Anterior cingulate cortex (tissue), 58 donors: ENCODE measurements around the gene AGMO.

Experiments
- DNase-seq, 58 donors: peaks; one replicate each; lab custom pipeline; 2025; lab: John Stamatoyannopoulos, UW

Gene AGMO

DNA sequence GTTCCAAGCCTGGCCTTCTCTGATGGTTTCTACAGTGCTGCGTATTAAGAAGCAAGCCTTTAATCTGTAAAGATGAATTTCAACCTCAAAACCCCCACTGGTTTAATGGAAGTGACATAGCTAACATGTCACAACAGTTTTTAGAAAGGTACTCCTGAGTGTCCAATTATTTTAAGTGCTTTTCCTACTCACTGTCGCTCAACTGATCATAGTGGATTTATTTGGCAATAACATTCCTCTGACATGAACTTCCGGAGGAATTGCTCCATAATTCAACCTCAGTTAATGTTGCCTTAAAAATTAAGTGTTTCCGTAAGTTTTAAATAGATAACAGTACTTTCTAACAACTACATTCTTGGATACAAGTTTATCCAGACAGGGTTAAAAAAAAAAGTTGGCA lies 57.5 kb downstream of the AGMO start:
- no peak for DNase-seq

DNA sequence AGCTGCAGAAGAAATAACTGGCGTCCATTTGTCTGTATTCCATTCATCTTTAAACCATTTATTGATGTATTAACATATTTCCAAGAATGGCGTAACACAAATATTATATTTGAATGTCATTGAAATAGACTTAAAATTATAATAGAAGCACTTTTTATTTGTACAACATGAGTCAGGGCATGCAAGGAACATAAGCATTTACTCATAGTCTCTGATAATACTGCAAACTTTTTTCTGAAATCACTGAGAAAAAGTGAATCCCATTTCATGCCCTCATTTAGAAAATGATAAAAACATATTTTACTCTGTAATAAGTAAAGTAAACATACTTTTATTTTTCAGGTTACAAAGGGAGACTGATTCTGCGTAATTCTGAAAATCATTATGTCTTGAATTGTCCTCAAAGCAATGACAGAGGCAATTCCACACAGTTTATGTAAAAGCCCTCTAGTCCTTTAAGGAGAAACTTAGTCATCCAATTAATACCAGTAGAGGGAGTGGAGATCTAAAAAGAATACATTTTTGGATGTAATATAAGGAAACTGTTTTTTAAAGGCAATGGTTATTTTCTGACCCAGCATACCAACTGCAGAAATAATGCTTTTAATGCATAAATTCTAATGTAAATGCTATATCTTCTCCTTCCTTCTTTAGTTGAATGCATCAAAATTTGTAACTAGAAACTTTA lies 58.1 kb downstream of the AGMO start:
- DNase-seq: no peak

DNA sequence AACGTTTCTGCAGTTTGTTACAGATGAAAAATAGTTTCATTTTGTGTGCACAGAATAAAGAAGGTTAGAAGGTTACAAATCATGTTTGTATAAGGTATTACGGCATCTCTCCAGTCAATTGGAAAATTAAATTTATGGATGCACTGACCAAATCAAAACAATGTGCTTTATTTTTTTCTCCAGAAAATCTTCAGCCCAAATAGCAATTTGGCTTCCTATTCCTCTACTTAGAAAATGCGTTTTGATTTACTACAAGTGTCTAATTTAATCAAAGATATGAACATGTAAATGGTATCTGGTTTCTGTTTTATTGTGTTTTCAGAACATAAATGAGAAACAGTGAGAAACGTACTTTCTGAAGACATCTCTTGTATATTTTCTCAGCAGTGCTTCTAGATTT lies 63.4 kb downstream of the AGMO start:
- no peak for DNase-seq

DNA sequence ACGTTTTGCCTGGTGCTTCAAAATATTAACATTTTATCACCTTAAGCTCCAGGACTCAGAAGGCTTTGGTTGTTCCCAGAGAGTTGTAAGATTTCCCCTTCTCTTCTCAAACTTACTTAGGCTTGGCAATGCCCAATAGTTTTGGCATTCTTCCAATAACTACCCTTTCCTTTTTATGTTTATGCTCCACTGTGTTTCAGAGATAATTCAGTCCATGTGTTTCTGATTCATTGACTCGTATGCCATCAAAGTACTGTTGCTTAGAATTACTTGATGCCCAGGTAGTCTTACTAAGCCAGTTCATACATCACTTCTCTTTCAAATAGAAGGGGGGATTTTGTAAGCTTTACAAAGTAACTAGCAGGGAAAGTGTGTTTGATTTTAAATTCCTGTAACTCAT lies 66.6 kb downstream of the AGMO start:
- no peak for DNase-seq

DNA sequence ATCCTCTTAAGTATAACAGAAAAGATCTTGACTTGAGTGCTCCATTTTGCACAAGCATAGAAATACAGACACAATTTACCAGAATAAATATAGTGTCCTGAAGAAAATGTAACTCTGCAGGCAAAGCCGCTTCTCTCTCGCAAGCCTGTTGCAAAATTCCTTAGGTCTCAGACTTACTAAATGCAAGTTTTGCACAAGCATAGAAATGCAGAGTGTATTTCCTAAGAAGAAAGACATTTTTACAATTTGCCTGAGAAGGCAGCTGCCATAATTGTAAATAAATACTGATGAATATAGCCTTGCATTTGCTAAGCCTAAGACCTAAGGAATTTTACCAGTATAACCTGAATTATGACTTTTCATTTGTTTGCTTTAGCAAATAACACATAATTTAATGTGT lies 67.1 kb downstream of the AGMO start:
- DNase-seq: no peak

DNA sequence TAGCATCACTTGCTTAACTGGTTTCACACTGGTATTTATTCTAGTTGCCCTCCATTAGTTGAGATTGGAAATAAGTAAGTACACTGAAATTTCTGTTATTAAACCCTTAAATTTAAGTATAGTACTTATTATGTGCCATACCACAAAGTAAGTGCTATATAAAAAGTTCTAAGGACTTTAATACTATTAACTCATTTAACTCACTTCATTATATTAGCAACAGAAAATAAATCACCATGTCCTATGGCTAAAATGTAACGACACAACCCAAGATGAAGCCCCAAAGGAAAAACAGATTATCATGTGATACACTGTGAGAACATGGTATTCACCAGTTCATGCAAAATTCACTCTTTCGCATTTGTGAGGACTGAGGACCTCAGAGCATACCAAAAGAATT lies 70.5 kb downstream of the AGMO start:
- no peak for DNase-seq

DNA sequence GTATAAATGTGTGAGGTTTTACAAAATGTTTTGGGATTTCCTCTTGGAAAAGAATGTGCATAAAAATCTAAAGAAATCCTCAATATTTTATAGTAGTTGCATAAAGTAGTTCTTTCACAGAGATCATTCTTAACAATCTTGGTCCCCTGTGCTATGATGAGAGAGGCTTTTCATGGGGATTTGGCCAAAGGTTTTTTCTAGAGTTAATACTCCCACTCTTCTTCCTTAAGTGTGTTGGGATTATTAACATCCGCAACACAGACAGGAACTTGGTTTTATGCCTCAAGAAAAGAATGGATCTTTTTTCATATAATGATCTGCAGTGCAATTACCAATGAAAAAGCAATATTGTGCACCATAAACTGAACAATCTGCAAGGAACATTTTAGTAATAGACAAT lies 71.5 kb downstream of the AGMO start:
- DNase-seq: no peak

DNA sequence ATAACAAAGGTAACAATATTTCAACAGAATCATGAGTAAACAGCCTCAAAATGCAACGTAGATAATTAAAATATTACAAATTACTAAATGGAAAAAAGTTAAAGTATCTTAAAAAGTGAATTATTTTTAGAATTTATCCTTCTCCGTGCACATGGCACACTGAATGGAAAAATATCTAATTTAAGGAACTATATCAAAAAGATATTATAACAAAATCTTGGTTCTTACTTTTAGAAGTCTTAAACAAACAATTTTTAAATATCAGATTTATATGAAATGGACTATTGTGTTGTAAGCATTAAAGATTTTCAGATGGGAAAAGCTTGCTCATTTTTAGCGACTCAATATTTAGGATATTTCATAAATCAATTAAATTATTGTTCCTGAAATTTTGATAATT lies 72.0 kb downstream of the AGMO start:
- DNase-seq: no peak

DNA sequence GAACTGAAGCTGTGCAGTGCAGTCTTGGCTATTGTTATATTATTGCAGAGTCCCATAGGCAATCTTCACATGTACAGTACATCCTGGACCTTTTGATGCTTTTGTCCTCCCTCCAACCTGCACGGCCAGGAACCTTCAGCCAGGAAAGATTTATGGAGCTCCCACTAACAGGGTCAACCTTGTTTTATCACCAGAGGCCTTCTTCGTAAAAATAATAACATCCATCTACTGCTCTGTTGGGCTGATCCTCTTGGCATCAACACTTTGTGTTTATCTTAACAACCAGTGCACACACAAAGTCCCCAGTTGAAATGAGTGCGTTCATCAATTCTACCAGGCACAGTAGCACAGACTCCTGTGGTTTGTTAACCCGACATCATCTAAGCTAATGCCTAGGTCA lies 72.4 kb downstream of the AGMO start:
- no peak for DNase-seq

DNA sequence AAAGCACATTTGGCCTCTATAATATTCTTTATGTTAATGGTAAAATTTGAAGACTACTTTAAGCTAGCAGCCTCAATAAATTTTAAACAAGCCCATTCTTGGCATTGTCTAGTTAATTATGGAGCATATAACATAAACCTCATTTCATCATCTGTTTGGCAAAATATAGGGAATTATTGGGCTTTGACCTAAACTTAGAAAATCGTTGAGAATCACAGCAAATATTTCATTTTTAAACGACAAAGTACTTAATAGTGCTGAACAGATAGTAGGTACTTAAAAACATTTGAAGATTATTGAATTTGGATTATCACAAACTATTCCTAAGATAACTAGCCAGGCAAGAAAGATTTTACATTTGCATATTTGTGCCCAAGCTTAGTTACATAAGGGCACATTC lies 73.4 kb downstream of the AGMO start:
- DNase-seq: no peak

DNA sequence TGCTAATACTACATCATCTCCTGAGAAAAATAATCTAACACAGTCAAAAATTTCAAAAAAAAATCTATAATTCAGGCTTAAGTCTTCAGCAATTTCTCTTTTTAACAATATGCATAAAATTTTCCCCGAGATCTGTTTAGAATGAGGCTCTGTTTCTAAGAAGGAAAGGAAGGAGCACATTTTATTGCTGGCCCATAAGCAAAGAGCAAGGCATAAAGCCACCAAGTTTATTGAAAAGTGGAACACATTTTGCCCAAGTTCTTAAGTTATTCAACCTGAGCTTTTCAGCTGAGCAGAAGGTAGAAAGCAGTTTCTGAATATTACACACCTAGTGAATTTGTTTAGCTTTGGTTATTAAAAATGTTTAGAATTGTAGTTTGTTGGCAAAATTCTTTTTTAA lies 73.9 kb downstream of the AGMO start:
- no peak for DNase-seq

DNA sequence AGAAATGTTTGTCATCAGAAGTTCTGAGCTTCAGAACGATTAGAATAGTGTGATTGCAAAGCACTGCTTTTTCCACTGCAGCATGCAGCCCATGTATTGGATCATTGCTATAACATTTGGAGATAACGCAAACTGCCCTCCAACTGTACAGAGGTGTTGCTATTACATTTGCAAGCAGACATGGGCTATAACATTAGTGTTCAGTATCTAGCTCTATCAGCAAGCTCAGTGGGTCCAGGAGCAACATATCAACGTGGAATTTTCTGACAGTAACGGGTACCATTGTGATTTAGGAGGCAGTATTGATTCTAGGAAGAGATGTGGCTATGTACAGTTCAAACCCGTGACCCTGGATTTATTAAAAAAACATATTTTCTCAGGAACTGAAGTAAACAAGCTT lies 75.8 kb downstream of the AGMO start:
- no peak for DNase-seq

DNA sequence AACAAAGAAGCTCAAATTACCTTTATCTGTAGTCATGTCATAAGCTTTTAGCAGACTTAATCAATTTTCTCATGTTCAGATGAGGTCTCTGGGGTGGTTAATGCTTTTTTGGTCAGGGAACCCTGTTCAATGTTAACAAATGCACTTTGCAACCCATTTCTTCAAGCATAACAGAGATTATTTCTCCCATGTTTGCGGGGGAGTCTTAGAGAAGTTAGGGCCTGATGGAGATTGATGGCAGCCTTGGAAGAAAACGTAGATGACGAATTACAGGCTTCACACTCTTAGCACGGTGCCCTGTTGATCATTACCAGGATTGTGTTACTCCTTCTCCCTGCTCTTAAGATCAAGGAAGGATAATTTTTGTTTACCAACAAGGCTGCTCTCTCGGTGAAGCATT lies 76.4 kb downstream of the AGMO start:
- DNase-seq: no peak

DNA sequence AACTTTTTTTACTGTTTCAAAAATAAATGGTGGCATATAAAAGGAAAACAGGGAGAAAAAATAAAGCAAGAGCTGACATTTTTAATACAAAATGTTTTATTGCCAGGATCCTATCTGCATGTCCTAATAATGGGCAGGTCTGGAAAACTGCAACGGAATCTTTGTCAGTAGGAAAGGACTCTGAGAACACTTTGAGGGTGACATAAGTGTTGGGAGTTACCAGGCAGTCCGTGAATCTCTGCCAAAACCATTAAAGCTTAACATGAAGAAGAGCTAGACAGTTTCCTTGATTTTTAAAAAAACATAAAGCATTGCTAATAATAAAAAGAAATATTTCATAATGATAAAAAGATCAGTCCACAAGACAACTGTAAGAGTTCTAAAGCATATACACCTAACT lies 80.7 kb downstream of the AGMO start:
- DNase-seq: no peak

DNA sequence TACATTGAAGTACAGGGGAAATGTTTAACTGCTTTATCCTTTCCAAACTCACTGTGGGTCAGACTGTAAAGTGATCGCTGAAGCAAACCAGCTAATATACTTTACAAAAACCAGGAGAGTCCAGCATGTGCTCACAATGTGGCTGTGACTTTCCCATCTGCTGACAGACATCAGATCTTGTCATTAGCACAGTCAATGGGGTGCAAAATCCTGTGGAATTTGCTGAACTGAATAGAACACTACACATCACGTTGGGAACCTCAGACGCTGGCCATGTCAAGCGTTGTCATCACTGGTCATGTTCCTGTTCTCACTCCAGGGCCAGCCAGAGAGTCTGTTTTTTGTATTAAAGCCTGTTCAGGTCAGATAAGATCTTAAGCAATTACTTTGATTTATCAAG lies 83.4 kb downstream of the AGMO start:
- no peak for DNase-seq

DNA sequence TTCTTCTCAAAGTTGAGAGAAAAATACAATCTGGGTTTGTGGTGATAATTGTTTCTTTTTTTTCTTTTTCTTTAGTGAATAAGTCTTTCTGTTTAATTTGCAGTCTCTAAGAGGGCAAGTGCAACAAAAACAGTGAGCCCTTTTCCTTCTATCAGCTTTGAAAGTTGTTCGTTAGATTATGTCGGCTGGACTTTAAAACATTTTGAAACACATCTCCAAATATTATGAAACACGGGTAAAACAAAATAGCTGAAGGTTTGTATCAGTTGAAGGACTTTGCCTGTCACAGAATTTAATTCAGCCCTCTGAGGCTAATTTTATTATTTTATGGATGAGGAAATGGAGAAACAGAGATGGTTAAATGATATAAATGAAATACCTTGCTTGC lies 85.3 kb downstream of the AGMO start:
- no peak for DNase-seq

DNA sequence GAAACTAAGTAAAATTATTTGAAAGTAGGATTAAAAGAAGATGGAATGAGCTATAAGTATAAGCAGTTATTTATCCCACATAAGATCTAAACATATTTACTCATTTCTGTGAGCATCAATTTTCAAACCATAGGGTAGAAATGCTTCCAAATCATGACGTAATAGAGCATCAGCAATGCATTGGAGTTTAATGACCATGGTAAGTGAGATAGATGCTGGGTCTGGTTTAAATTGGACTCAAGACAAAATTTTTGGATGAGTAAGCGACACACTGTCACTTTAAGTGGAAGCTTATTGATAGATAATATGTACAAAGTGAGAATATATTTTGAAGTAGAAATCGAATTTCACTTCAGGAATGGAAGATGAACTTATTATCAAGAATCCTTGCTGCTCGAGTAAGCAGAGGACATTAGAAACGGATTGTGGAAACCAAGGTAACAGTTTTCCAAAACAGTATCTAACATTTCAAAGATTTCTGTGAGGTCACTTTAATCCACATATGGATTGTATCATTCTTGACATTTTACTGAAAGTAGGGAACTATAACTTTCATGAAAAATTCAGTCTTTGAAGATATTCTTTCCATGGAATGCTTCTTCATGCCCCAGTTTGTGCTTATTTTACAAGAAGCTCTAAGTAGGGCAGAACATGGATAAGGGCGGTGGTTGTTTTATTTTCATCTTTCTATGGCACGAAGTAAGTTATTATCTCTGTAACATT lies 85.8 kb downstream of the AGMO start:
- no peak for DNase-seq

DNA sequence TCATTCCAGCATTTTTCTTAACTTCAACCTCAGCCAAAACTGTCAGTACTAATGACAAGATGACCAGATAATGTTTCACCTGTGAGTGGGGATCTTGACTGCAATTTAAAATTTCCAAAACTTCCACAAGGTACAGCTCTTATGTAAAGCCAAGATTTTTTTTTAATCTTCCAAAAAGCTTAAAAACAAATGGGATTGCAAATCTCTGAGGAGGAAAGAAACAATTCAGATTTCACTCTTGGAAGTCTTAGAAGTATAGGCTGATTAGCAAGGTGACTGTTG lies 90.2 kb downstream of the AGMO start:
- no peak for DNase-seq

DNA sequence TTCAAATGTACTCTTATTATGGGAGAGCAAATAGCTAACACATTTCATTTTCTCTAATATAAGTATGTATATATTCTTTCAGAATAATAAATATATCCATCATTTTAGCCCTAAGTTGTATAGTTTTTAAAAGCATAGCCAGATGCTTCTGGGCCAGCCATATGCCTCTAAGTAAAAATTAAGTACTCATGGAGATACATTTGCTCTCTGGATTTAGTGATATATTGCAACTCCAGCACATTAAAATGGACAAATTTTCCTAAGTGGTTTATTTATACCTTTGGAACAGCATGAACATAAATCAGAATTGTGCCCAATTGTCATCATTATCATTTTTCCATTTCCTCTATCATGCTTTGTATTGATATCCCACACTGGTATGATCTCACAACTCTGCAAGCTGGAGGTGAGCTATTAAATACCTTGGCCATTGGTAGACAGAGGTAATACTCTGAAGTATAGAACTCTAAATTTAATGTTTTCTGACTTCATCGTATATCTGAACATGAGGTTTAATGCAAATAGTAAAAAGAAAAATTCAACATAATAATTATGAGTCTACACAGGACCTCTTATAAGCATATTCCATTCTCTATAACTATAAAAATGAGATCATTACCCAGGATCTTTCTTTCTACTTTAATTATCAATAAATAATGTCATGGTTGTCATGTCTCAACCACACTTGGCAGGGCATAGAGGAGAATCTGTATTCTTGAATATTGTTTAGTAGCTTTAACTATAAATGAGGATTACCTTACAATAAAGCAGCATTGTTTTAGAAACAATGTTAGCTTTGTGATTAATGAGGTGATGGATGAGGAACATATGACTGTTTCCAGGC lies 90.8 kb downstream of the AGMO start:
- DNase-seq: no peak

DNA sequence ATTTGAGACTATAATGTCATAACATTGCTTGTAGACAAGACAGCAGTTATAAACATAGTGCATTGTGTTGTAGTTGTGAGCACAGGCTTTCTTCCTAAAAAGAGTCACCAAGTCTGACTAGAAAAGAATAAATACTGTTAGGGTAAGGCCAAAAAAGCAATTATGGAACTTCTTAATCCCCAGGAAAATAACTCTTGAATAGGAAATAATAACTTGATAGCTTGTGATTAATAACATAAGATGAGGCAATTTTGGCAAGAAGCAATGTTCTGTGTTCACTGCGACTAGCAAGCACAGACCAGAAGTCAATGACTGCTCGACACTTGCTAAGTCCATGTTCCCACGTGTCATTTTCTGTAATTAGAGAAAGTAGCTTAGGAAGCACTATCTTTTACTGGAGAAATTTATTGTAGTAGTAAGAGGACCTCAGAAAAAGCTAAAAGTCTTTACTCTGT lies 97.1 kb downstream of the AGMO start:
- no peak for DNase-seq

DNA sequence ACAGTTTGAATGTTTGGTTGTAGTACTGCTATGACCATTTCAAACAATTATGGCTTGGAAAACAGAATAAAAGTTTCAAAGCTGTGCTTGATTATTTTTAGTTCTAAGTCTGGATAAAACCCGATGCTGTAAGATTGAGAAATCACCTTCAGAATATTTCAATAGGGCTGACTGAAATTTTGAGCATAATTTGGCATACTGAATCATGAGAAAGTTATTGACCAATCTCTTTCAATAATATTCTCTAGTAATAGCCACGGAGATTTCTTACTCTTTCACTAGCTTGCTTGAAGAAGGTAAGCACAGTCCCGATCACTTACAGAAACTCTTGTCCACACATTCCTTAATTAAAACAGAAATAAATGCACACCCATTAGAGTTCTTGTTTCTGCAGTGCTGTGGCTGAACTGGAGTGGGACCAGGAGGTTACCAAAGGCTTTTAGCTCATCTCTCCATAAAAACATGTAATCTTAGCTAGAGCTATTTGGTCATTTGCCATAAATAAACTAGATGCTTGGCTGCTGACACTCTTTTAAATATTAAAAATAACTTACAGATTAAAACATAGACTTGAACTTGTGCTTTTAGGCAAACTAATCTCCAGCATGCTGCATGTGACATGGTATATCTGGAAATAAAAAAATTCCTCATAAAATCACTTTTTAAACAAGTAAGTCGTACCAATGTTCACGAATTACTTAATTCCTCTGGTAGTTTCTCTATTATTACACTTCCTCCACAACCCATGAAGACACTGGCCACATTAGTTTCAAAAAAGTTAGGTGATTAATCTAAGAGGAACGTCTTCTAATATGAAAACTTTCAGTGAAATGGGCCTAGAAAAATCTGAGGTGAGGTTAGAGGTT lies 97.8 kb downstream of the AGMO start:
- DNase-seq: no peak
